HG02973 (cell line): Measurements from ENCODE around the gene IL10RB.

ENCODE experiments used
- ATAC-seq: cut with Tn5 transposase; IDR thresholded peaks from one replicate; pipeline ENCODE4 v1.9.1; 2021; ENCODE audit warnings: moderate library complexity; ENCODE audit not compliant: unreplicated experiment

IL10RB gene

DNA sequence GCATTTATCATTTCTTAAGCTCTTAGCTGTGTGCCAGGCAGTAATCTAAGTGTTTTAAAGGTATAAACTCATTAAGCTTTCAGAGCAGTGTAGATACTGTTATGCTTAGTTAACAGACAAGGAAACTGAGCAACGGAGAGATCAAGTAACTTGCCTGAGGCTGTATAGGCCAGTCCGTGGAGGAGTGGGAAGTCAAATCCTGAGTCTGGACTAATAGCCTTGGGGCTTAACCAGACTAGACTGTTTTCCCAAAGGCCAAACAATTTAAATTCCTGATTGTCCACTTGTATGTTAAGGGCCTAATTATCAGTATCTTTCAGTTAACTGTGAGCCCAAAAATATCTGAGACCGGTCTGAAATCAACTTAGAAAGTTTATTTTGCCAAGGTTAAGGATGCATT is 61.2 kb downstream of the IL10RB start:
- ATAC-seq, result no peak

DNA sequence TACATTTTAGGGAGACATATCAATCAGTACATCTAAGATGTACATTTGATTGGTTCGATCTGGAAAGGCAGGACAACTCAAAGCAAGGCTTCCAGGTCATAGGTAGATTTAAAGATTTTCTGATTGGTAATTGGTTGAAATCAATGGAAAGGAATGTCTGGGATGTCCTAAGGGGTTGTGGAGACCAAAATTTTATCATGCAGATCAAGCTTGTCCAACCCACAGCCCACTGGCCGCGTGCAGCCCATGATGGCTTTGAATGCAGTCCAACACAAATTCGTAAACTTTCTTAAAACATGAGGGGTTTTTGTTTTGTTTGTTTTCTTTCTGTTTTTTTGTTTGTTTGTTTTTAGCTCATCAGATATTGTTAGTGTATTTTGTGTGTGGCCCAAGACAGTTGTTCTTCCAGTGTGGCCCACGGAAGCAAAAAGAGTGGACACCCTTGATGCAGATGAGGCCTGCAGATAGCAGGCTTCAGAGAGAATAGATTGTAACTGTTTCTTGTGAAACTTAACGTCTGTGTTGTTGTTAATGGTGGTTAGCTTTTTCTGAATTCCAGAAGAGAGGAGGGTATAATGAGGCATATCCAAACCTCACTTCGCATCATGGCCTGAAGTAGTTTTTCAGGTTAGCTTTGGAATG is 61.7 kb downstream of the IL10RB start:
- no peak for ATAC-seq

DNA sequence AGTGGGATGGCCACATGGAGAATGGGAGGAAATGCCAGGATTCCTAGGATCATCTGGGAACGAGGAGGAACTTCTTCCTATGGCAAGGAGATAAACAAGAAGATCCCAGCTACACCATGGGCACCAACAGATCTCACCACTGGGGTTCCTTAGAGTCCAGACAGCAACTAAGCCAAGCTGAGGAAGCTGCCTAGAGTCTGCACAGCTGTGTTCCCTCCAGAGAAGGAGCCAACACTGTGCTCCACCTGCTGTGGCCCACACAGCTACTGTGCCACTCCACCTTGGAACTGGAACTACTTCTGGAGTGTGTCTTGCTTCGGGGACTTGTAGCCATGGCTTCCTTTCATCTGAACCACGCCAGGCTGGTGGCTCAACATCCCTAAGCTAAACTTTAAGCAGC is 64.6 kb downstream of the IL10RB start:
- ATAC-seq, result no peak

DNA sequence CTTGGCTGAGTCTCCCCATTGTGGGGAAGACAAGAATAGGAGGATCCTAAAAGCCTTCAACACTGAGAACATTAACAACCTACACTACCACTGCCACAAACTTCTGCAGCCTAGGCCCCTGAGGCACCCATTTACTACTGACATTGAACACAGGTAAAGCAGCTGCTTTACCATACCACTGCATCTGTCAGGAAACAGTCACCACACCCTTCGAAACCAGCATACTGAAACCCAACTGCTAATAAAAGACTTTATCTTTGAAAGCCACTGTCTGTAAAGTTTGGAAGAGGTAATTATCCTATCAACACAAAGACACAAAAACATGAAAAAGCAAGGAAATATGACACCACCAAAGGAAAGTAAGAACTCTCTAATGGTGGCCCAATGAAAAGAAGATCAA is 66.0 kb downstream of the IL10RB start:
- ATAC-seq, result peak; percentile 51

GRCh38 chr21:33334191-33334590 is 68.0 kb downstream of the IL10RB start:
- no peak for ATAC-seq

DNA sequence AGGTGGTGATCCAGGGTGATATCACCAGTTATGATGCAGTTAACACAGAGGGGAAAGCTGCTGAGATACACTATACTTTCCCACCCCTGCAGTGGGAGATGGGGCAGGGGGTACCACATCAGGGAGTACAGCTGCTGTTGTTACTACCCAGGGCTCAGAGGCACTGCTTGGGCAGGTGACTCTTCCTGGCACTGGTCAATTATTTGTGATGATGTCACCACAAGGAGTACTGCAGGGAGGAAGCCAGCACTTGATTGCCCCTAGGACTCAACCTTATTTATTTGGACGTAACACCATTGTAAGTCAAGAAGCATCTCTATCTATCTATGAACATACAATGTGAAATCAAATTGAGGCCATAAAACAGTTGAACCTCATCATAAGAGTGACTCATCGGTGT is 68.7 kb downstream of the IL10RB start:
- no peak for ATAC-seq

- ATAC-seq, result no peak
These were observed 73.0 kb downstream of the IL10RB start for GRCh38 chr21:33339135-33339534.

- ATAC-seq, result no peak
These were observed 73.8 kb downstream of the IL10RB start for GRCh38 chr21:33339918-33340317.

DNA sequence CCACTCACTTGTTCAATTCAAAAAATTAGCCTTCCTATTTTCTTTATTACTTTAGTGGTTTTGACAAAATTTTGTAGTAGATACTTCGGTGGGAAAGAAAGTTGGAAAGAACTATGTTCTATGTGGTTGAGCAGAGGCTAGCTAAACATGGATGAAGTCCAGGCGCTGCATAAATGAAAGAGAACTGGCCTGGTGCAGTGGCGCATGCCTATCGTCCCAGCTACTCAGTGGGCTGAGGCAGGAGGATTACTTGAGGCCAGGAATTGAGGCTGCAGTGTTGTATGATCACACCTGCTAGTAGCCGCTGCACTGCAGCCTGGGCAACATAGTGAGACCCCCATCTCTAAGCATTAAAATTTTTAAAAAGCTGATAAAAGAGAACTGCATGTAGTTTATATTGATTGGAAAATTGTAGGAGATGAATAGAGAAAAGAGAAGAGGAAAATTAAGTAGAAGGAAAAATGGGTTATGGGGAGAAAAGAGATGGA is 79.6 kb downstream of the IL10RB start:
- no peak for ATAC-seq
